HK-2 (cell line): ENCODE data around the gene CSPG4.
"Not testable (repeated sequence)": the region's sequence is repeated elsewhere in the genome, so short reads cannot be mapped to it uniquely, and the experiment has no call there.

ENCODE experiments used
- DNase-seq: peaks from one replicate; pipeline ENCODE4 v3.0.0-alpha.2; 2018; ENCODE audit not compliant: unreplicated experiment

The CSPG4 gene

DNA sequence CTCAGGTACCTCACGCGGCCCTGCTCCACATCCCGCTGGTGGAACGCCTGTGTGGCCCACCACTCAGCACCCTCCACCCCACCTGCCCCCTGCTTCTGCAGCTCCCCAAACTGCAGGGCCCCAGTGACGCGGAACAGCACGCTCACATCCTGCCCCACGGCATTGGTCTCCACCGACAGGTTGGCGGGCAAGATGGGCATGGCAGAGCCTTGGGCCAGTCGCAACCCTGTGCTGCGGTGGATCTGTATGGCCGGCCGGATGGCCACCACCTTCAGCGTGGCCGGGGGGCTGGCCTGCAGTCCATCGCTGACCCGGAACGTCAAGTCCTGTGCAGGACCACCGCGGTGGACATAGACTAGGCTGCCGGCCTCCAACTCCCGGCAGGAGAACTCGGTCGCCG lies 23.8 kb downstream of the CSPG4 start:
- DNase-seq, result no peak

DNA sequence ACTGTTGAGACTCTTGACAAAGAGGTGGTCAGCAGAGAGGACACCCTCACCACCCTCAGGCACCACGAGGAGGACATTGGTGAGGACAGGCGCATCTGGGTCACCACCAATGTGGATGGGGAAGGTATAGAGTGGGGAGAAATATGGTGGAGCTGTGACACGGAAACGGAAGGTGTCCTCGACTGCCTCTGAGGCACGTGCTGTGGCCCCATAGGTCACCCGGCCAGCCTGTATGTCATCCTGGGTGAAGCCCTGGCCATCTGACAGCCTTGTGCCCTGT lies 24.4 kb downstream of the CSPG4 start:
- DNase-seq, result no peak

DNA sequence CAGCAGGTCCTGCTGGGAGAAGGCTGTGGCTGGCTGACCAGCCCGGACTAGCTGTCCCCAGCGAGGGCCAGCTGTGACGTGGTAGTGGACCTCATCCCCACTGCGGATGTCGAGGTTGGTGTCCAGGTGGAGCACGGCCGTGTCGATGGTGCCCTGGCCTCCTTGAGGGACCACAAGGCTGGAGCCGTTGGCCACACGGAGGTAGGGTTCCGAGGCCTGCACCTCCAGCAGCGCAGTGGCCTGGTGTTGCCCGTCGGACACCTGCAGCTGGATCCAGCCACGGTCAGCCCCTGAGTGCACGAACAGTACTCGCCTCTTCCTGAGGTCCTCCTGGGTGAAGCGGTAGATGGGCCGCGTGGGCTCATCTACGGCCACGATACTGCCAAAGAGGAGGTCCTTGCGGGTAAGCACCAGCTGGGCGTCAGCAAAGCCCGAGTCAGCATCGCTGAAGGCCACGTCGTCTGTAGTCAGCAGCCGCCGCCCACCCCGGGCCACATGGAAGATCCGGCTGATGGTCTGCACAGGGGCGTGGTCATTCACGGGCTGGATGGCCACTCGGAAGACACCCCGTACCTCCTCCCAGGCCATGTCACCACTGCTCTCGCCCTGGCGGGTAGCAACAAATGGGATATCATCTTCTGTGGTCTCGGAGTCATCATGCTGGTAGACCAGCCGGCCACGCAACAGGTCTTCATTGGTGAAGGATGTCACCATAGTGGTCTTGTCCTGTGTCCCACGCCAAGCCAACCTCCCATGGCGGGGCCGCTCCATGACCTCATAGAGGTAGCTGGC lies 25.0 kb downstream of the CSPG4 start:
- DNase-seq, result no peak

DNA sequence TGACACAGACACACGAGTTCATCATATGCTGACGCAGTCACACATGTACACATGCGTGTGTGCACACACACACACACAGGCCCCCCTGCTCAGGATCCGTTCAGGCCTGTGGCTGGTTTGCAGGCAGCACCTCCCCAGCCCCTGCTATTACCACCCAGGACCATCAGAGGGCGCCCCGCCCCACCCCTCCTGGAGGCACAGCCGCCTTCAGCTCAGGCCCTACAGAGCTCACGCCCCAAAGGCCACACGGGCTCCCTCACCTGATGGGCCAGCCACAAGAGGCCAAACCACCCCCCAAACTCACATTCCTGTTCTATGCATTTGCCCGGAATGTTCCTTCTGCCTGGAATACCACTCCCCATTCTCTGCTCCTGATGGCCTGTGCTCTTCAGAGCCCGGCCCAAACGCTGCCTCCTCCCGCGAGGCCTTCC lies 26.4 kb downstream of the CSPG4 start:
- peak; percentile 75 for DNase-seq

DNA sequence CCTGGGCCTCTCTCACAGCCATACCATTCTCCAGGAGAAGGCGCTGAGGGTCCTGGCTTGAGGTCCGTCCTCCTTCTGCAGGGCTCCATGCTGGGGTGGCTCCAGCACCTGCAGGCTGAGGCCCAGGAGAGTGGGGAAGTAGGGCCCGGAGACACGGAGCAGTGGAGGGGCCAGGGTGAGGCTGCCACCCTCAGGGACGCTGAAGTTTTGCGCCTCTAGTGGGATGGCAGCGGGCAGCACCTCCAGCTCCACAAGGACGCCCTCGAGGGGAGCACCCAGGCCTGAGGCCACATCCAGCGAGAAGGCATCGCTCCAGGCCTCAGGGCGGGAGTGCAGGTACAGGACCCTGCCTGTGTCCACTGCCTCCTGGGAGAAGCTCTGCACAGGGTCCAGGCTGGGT lies 27.5 kb downstream of the CSPG4 start:
- DNase-seq, result no peak

GRCh38 chr15:75684648-75685047 lies 28.0 kb downstream of the CSPG4 start:
- DNase-seq, result no peak

DNA sequence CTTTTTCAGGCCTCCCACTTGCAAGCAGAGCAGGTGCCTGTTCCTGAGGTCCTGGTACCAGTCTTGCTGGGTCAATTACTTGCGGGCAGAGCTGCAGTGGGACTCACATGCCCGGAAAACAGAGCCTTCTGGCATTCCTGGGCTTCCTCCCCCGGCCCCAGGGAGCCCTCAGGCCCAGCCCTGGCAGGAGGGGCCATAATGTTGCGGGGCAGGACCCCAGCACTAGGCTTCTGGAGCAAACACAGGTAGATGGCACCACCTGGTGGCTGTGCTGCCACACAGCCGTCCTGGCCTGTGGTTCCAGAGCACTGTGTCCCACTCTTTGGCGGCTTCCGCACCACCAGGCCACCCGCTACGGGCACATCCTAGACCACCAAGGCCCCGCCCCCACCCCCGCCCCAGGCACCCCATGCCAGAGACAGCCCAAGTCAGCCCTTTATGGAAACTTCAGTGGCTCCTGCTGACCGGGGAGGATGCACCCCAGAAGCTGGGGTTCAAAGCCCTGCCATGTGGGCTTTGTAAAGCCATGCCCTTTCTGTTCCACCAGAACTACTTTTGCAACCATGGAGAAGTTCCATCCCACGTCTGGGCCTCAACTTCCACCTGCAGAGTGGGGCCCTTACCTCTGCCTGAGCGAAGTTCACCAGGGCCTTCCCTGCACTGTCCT lies 28.9 kb downstream of the CSPG4 start:
- peak; percentile 61 for DNase-seq

DNA sequence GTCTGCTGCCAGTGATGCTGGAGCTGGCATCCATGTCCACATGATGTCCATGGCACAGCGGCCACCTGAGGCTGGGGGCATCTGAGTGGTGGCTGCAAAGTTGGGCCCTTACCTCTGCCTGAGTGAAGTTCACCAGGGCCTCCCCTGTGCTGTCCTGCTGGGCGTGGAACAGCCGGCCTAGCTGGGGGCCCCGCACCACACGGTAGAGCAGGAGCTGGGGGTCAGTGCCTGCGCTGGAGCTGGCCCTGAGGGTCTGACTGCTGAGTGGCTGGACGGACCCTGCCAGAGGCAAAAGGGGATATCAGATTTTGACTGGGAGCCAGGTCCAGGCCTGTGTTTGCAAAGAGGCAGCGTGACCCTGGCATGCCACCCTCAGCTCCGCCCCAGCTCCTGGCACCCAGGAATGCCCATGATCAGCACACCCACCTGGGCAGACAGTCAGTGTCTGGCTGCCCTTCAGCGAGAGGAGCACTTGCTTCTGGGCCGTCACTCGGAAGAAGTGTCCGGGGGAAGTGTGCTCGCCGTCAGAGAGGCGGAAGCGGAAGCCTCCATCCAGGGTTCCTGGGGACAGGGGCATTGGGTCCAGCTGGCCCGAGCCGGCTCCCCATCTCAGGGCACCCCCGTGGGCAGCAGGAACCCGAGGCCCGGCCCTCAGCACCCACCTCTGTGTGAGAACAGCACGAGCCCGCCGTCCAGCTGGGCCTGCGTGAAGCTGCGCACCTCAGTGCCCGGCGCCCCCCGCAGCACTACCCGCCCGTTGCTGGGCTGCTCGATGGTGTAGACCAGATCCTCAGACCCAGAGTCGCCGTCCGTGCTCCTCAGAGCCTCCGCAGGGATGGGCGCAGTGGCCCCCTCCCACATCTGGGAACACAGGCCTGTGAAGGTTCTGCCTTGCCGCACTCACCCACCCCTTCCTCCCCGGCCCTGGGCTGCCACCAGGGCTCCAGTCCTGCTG lies 30.2 kb downstream of the CSPG4 start:
- no peak for DNase-seq

DNA sequence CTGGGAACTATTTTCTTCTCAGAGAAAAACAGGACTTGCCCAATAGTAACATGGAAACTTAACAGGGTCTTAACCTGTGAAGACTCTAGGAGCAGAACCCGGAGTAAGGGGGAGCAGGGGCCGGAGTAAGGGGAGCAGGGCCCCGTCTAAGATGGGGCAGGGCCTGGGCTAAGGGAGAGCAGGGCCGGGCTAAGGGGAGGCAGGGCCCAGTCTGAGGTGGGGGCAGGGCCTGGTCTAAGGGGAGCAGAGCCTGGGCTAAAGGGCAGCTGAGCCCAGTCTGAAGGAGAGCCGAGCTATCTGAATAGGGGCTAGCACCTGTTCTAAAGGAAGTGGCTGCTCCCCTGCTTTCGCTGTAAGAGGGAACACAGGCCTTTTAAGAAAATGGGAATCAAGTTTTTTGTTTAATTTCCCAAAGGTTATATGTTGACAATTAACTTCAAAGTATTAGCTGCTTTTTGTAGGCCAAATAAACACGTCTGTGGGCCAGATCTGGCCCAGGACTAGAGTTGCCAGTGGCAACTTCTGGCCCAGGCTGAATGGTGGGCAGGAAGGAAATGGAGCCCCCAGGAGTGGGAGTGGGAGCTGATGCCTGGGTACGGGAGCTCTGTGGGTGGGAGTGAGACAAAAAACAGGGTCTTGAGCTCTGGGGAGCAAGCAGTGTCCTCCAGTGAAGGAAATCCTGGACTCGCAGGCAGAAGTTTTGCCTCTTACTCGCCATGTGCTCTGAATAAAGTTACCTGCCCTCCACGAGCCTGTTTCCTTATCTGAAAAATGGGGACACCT lies 32.5 kb downstream of the CSPG4 start:
- DNase-seq, result no peak

DNA sequence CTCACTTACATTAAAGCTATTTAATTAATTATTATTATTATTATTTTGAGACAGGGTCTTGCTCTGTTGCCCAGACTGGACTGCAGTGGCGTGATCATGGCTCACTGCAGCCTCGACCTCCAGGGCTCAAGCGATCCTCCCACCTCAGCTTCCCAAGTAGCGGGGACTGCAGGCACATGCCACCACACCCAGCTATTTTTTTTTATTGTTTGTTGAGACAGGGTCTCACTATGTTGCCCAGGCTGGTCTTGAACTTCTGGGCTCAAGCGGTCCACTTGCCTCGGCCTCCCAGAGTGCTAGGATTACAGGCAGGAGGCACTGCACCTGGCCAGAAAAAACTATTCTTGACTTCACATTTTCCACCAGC lies 34.3 kb downstream of the CSPG4 start:
- DNase-seq, result not testable (repeated sequence)

DNA sequence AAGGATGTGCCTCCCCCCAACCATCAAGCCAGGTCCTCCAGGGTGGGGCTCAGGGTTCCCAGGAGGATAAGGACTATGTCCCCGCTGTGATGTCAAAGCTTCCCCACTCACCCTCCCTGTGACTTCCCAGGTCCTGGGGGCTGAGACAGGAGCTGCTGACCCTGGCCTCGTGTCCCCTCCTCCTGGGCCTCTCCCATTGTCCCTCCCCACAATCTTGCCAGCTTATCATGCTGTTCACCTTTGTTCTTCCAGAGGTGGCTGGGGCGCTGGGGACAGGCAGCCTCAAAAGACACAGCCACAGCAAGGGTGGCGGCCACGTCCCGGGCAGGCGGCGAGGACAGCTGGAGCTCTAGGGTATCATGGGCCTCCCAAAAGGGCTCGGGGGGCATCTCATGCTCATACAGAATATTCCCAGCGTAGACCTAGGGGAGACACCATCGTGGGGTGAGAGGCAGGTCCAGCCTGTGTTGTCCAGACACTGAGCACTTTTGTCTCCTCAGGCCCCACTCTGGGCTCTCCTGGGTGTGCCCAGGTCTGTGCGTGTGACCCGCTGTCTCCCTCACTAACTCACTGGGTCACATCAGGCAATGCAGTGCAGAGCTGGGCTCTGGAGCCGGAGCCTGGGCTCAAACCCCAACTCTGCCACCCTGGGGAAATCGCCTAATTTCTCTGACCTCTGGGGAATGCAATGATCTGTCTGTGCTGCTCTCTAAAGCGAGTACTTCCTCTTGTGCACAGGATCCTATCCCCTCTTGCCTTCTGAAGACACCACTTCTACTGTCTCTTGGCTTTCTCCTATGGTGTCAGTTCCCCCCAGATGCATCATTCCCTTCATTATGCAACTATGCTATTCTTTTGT lies 35.0 kb downstream of the CSPG4 start:
- no peak for DNase-seq

- no peak for DNase-seq
Observed at GRCh38 chr15:75676688-75677464, 35.8 kb downstream of the CSPG4 start.

DNA sequence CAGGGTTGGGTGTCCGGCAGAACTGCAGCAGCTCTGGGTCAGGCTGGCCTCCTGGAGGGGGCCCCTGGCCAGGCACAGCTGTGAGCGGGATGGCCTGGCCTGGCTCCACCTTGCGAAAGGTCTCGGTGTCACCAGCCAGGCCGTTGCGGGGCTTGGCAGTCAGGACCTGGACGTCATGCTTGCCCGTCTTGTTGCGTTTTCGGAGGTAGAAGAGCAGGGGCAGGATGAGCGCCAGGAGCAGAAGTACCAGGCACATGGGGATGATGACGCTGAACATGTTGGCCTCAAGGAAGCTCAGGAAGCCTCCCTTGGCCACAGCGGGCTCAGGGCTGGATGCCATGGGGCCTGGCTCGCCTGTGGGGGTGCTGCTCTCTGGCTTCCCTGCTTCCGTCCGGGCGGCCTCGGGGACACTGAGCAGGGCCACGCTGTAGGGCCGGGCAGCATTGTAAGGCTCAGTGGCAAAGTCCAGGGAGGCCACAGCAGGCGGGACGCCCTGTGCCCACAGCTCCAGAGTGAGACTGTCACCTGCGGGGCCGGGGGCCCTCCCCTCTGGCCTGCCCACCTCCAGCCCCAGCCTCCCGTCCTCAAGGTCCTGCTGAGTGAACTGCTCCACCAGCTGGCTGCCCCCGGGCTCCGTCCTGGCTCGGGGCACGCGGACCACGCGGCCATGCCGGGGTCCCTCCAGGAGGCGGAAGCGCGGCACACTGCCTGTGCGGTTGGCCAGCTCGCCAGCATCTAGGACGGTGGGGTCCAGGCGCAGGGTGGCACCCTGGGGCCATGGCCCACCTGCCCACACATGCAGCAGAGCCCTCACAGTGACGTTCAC lies 36.9 kb downstream of the CSPG4 start:
- no peak for DNase-seq

DNA sequence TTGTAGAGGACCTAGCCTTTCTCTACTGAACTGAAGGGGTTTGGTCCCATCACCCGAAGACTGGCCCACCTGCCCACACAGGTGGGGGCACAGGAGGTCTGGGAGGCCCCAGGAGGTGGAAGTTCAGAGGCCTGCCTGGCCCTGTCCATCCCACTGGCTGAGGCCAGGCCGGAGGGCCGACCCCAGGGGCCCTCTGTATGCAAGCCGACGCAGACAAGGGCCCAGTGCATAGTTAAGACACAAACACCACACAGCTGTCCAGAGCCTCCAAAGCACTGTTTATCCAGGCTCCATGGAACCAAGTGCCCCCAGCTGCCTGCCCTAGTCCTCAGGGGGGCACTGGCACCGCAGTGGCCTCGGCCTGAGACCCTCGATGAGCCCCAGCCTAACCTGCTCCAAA lies 38.3 kb downstream of the CSPG4 start:
- no peak for DNase-seq

DNA sequence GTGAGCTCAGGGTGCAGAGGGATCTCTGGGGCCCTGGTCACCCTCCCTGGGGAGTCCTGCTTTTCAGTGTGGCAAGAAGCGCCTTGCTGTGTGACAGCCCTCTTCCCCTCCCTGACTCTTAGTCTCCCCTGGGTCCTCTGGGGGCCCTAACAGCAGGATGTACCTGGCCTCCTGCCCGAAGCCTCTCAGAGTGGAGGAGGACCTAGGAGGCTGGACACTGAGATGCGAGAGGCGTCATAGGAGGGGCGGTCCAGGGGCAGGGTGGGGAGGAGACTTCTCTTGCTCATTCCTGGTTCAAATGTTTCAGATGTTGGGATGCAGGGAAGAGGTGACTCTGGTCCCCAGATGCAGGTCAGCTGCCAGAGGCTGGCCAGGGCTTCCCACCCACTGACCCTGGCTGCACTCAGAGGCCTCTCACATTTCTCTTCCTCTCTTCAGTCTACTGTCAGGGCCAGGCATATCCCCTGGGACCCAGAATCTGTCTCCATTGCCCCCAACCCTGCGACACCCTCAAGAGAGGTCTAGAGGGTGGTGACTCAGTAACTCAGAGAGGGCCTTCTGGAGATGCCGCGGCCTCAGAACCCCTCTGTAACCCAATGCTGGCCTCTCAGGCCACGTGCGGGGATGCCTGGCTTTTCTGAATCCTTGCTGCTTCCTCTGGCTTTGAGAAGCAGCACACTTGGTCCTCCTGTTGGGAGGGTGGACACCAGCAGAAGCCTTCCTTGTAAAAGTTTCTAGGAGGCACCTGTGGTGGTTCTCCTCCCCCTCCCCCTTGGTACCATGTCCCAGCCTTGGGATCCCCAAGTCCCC lies 39.0 kb downstream of the CSPG4 start:
- DNase-seq, result no peak

GRCh38 chr15:75672646-75673425 lies 39.8 kb downstream of the CSPG4 start:
- DNase-seq, result no peak
